HG03066 (cell line): ENCODE data around the gene CRTC2.

Experiments used
- ATAC-seq: cut with Tn5 transposase; IDR thresholded peaks from one replicate; pipeline ENCODE4 v1.9.1; 2021; ENCODE audit warnings: low read depth; ENCODE audit not compliant: unreplicated experiment

CRTC2 gene

DNA sequence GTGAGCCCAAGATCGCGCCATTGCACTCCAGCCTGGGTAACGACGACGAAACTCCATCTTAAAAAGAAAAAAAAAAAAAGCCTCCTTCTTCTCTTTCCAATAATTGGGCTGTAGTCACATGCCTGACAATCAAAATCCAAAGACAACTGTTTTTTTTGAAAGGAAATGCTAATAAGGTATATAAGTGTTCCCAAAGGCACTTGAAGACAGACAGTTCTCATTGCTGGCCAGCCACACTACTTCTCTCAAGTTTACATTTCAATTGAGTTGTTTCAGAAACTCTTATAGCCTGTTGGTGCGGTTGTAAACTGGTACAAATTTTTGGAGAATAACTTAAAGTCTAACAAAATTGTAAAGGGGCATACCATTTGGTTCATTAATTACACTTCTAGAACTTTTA, 58.9 kb downstream of the CRTC2 start:
- no peak for ATAC-seq
